ENCODE data around the gene AQP3. TPM values are rescaled to one million over a fixed set of nuclear protein-coding genes. Genes with fewer than 3 reads are reported as not detected.

AQP3 gene
- total RNA-seq, 2 experiments from 2014 or later = 16.0 to 30.6 TPM

- DNase-seq (ENCODE audit: low spot score) = no peak
- H3K27ac ChIP-seq (ENCODE audit: low read depth, low read length, poor library complexity, severe bottlenecking) = no peak overlapping the region
- no peaks in the 10 kb centered on the region for H3K36me3 ChIP-seq (ENCODE audit: insufficient read depth, low read length)
- TF ChIP-seq CTCF (conservative IDR thresholded peaks at IDR 0.05; ENCODE audit: low read length) = no peak
- TF ChIP-seq EZH2phosphoT487 (IDR thresholded peaks at IDR 0.05; ENCODE audit: borderline replicate concordance, low read depth, low read length) = no peak
- no peak overlapping the region for H3K4me2 ChIP-seq (ENCODE audit: low read length)
- ChIA-PET POLR2A (no interaction called here), CTCF (ENCODE audit: unreplicated experiment) (interaction anchor here (0.6 to 1.4 kb wide), 3 partner anchors 27 to 46 kb away, joined by 3 to 5 read pairs (median 5); partner anchors contain the start of gene AQP3)
- intact Hi-C loops (cut with micrococcal nuclease; ENCODE audit: unreplicated experiment) = loop anchor here (5.0 kb wide), 1 partner anchor 47 kb away; no protein-coding TSS in a partner anchor
- H3K4me1 ChIP-seq (ENCODE audit: insufficient read depth, low read length, poor library complexity, severe bottlenecking) = peaks cover 6% of the 10 kb centered on the region
- H3K9me2 ChIP-seq (ENCODE audit: insufficient read depth, low read length) = no peaks in the 10 kb centered on the region
- H2AFZ ChIP-seq (ENCODE audit: low read length) = no peak overlapping the region
- H3K9me3 ChIP-seq (ENCODE audit: low read length) = no peaks in the 10 kb centered on the region
- H3K4me3 ChIP-seq (ENCODE audit: low read depth, low read length, poor library complexity, severe bottlenecking) = no peak overlapping the region
- BruUV-seq (replicated peaks) = no TSS peak
- H4K20me1 ChIP-seq (ENCODE audit: insufficient read depth, low read length) = no peaks in the 10 kb centered on the region
- H3K79me2 ChIP-seq (ENCODE audit: insufficient read depth, low read depth, low read length) = no peaks in the 10 kb centered on the region
Observed at GRCh38 chr9:33419708-33420303, 27.6 kb downstream of the AQP3 start.

- Histone ChIP-seq H2AFZ (ENCODE audit: low read length) (no peak overlapping the region), H3K4me2 (ENCODE audit: low read length) (no peak overlapping the region), H3K4me1 (ENCODE audit: insufficient read depth, low read length, poor library complexity, severe bottlenecking) (peaks cover 14% of the 10 kb centered on the region), H3K79me2 (ENCODE audit: insufficient read depth, low read depth, low read length) (no peaks in the 10 kb centered on the region), H3K36me3 (ENCODE audit: insufficient read depth, low read length) (no peaks in the 10 kb centered on the region), H4K20me1 (ENCODE audit: insufficient read depth, low read length) (no peaks in the 10 kb centered on the region), H3K27ac (ENCODE audit: low read depth, low read length, poor library complexity, severe bottlenecking) (no peak overlapping the region), H3K9me2 (ENCODE audit: insufficient read depth, low read length) (no peaks in the 10 kb centered on the region), H3K9me3 (ENCODE audit: low read length) (no peaks in the 10 kb centered on the region), H3K4me3 (ENCODE audit: low read depth, low read length, poor library complexity, severe bottlenecking) (no peak overlapping the region)
- intact Hi-C loops (cut with micrococcal nuclease; ENCODE audit: unreplicated experiment) = loop anchor here (5.0 kb wide), 1 partner anchor 49 kb away; no protein-coding TSS in a partner anchor
- ChIA-PET POLR2A (no interaction called here), CTCF (ENCODE audit: unreplicated experiment) (no interaction called here)
- no peak for DNase-seq (ENCODE audit: low spot score)
- no peak for TF ChIP-seq EZH2phosphoT487 (IDR thresholded peaks at IDR 0.05; ENCODE audit: borderline replicate concordance, low read depth, low read length)
- TF ChIP-seq CTCF (conservative IDR thresholded peaks at IDR 0.05; ENCODE audit: low read length) = no peak
- no TSS peak for BruUV-seq (replicated peaks)
Observed at GRCh38 chr9:33418090-33418489, 29.3 kb downstream of the AQP3 start.

GRCh38 chr9:33416996-33417395 is 30.4 kb downstream of the AQP3 start:
- H3K4me3 ChIP-seq (ENCODE audit: low read depth, low read length, poor library complexity, severe bottlenecking) = no peak overlapping the region

More at GRCh38 chr9:33416996-33417395, 30.4 kb downstream of the AQP3 start:
- intact Hi-C loops (cut with micrococcal nuclease; ENCODE audit: unreplicated experiment) = loop anchor here (5.0 kb wide), 1 partner anchor 50 kb away; no protein-coding TSS in a partner anchor
- Histone ChIP-seq H3K36me3 (ENCODE audit: insufficient read depth, low read length) (no peaks in the 10 kb centered on the region), H3K9me2 (ENCODE audit: insufficient read depth, low read length) (no peaks in the 10 kb centered on the region), H3K9me3 (ENCODE audit: low read length) (no peaks in the 10 kb centered on the region), H3K79me2 (ENCODE audit: insufficient read depth, low read depth, low read length) (no peaks in the 10 kb centered on the region), H3K4me2 (ENCODE audit: low read length) (no peak overlapping the region), H4K20me1 (ENCODE audit: insufficient read depth, low read length) (no peaks in the 10 kb centered on the region), H2AFZ (ENCODE audit: low read length) (no peak overlapping the region), H3K4me1 (ENCODE audit: insufficient read depth, low read length, poor library complexity, severe bottlenecking) (peaks cover 14% of the 10 kb centered on the region), H3K27ac (ENCODE audit: low read depth, low read length, poor library complexity, severe bottlenecking) (no peak overlapping the region)
- TF ChIP-seq CTCF (conservative IDR thresholded peaks at IDR 0.05; ENCODE audit: low read length) = no peak
- TF ChIP-seq EZH2phosphoT487 (IDR thresholded peaks at IDR 0.05; ENCODE audit: borderline replicate concordance, low read depth, low read length) = no peak
- no TSS peak for BruUV-seq (replicated peaks)
- POLR2A ChIA-PET = no interaction called here
- CTCF ChIA-PET (ENCODE audit: unreplicated experiment) = interaction anchor here (0.7 to 1.4 kb wide), 3 partner anchors 14 to 31 kb away, joined by 3 read pairs; partner anchors contain the start of gene AQP3
- DNase-seq (ENCODE audit: low spot score) = no peak

All from OCI-LY7 (cell line).